NCI-H2171 treated with DMSO at 0.1 percent for 48 hours (cell line): ENCODE measurements around the gene CFAP57.

Experiments
- DNase-seq: peaks from one replicate; lab custom pipeline; 2025; lab: John Stamatoyannopoulos, UW

CFAP57 gene

GRCh38 chr1:43227143-43227764 lies 55.1 kb downstream of the CFAP57 start:
- peak; percentile 77 for DNase-seq

DNA sequence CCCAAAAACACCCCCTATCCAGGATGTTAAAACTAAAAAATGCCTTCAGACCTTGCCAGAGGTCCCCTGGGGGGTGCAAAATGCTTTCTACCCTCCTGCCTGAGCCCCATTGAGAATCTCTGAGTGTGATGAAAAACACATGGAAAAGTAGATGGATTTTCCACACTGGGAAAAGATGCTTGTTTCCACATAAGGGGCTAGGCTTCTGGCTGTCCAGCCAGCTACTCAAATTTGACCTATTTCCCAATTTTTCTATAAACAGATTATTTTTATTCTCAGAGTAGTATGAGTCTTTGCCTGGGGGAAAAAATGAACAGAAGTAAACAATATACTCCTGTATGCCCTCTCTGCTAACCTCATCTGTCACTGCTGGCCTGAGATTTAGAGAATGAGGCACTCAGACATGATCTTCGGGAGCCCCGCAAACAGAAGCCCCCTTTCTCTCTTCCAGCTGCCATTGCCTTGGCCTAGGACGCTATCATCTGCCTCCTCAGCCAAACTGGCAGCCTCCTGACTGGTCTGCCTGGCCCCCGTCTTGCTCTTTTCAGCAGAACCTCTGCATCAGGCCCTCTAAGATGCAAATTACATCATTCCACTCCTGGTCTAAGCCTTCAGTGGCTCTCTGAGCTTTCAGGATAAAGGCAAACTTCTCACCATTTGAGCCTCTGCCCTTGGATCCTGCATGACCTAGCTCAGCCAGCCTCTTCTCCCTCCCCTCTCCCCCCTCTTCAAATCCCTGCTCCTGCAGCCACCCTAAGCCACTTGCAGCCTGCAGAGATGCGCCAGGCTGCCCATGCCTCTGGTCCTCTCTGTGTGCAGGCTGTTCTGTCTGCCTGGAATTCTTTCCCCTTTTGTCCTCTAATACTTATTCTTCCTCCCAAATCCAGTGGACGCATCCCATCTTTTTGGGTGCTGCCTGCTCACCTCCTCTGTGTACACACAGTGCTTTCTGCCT lies 58.0 kb downstream of the CFAP57 start:
- DNase-seq = no peak

GRCh38 chr1:43232074-43232473 lies 59.9 kb downstream of the CFAP57 start:
- no peak for DNase-seq

DNA sequence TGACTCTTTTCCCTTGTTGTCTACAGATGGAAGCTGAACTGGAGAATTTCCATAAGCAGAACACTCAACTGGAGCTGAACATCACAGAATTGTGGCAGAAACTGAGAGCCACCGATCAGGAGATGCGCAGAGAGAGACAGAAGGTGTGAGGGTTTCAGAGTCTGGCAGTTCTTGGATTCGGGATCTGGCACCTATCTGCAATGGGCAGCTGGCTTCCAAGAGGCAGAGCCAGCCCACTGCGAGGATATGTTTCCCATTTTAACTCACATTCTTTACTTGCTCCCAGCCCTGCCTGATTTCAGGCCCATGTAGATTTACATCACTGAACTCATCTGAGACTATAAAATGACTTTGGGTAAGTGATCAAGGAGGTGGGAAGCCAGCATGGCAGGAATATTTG lies 60.4 kb downstream of the CFAP57 start:
- no peak for DNase-seq

DNA sequence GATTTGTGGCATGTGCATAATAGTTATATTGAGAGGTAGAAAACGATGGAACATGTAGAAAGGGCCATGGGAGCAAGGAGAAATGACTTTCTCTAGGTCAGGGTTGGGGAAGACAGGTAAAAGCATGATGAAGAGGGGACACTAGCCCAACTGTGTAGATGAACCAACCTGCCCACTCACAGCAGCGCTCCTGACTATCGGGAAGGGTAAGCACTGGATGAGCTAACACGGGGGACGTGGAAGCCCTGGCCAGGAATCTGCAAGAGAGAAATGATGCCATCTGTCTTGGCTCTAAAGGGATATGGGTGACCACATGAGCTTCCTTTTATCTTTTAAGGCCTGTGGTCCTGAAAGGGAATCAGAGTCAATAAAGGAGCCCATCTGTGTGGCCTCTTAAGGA lies 61.5 kb downstream of the CFAP57 start:
- no peak for DNase-seq

DNA sequence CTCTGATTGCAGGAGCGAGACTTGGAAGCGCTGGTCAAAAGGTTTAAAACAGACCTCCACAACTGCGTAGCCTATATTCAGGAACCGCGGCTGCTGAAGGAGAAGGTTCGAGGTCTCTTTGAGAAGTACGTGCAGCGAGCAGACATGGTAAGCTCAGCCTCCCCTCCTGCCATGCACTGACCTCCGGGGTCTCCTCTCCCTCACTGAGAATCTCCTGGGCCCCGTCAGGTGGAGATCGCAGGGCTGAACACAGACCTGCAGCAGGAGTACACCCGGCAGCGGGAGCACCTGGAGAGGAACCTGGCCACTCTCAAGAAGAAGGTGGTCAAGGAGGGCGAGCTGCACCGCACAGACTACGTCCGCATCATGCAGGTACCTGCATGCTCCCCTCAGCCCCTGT lies 62.1 kb downstream of the CFAP57 start:
- DNase-seq = no peak

DNA sequence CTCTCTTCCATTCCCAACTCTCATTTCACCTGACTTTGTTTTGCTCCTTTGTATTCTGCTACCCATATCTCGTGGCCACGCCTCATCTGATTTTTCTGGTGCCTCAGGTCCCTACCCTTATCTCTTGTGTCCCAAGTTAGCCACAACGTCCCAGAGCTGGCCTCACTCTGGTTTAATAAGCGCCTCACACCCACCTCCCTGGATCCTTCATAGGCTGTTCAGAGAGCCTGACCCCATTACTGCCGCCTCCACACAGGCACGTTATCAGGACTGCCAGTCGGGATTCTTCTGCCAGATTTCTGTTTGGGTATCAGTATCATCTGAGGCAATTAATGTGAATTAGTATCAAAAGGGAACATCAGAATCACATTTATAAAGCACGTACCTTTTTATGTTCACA lies 62.9 kb downstream of the CFAP57 start:
- no peak for DNase-seq

DNA sequence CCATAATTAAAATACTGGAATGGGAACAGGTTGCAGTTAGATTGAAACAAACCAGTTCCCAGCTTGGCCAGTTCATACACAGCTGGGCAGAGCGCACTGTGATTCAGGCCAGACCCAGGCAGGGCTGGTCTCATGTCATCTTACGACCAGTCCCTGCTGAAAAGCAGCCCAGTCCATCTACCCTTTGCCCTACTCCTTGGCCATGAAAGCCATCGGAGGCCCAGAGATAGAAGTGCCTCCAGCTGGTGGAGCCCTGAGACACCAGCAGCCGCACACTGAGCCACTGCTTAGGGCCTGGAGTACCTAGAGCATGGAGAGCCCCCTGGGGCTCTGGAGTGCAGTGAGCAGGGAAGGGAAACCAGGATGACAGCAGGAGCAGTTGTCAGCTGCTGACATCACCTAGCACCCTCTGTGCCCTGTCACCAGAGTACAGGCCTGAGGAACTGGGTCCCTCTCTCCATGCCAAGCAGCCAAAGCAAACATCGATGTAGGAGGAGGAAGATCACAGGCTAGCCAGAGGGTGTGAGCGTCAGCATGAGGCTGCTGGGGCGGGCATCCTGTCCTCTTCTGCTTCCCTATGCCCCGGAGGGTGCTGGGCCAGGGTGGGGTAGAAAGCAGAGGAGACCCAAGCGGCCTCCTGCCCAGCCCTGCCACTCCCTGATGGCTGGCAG lies 63.5 kb downstream of the CFAP57 start:
- DNase-seq = no peak

DNA sequence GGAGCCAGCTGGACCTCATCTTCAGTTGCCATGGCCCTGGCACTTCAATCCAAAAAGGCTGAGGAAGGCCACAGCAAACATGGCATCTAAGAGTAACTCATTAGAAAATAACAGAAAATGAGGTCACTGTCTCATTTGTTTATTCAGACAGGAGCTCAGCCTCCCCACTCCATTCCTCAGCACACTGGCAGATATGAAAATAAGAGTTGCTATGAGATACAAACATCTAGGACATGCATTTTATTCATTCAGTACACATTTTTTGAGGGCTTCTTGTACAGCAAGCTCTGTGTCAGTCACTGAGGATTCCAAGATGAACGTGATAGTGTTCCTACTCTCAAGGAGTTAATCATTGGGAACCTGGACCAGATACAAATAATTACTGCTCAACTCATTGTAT lies 65.0 kb downstream of the CFAP57 start:
- DNase-seq = no peak

GRCh38 chr1:43238085-43238484 lies 66.0 kb downstream of the CFAP57 start:
- peak; percentile 12 for DNase-seq

DNA sequence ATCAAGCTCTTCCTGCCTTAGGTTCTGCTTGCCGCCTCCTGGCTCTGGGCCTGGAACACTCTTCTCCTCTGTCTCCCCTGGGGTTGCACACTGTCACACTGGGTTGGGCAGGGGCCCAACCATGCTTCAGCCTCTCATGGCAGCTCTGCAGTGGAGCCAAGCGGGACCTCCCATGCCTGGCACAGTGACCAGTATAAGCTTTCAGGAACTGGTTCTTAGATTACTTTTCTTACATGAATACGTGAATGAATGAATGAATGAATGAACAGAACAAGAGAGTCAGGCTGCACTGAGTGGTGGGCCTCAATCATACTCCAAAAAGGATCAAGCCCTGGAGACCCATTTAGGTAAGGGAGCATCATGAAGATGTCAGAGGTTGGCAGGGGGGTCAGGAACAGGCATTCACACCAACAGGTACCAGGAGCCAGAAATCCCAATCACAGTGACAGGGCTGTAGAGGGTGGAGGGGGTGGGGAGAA lies 66.9 kb downstream of the CFAP57 start:
- DNase-seq = no peak

GRCh38 chr1:43239484-43239883 lies 67.4 kb downstream of the CFAP57 start:
- DNase-seq = no peak

DNA sequence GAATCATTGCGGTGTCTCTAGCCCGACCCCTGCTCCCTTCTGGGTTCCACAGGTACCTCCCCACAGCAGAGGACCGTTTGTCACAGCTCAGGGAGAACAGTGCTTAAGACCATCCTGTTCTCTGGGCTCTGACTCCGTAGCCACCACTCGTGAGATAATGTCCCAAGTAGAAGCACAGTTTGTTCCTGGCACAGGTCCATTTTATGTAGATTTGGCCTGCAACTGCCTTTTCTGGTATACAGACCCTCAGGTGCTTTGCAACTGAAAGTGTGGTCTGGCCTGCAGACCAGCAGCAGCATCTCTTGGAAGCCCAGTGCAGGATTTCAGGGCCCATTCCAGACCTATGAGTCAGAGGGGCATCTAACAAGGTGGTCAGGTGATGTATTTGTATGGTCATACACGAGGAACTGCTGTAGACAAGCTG lies 69.3 kb downstream of the CFAP57 start:
- DNase-seq = no peak

DNA sequence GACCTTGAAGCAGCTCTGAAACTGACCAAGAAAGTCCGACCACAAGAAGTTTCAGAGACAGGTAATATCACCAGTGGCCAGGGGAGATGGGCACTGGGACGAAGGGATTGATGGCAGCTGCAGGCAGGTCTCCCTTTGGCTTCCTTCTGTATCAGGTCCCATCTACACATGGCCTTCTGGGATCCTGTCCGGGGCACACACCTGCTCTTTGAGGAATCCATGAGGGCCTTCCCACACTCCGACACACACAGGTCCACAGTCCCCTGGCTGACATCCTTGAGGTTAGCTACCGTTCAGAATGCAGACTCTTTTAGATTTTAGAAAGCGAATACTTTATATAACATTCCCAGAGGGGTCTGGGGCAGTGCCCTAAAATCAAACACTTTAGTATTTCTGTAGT lies 71.2 kb downstream of the CFAP57 start:
- no peak for DNase-seq

DNA sequence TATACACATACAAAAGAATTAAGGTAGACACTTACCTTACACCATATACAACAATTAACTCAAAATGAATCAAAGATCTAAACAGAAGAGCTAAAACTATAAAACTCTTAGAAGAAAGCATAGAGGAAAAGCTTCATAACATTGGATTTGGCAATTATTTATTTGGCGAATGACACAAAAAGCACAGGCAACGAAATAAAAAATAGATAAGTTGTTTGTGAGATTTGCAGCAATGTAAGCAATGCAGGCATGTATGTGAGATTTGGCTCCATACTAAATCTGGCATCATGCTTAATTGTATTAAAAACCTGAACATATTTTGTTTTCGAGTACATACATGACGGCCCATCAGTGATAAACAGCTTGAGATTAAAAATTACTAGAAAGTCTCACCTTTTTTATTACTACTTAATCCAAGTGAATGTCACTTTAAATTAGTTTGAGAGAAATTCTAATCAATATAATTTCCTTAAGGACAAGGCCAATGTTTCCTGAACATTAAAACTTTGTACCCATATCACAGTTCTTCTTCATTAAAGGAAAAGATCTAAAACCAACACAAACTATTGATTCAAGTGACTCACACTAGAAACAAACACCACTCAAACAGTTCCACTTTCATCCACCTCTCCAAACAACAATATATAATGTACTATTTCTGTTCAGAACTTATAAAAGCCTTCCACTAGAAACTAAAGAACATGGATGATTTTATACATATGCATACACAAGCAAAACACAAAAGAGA lies 74.5 kb downstream of the CFAP57 start:
- DNase-seq = no peak

GRCh38 chr1:43247256-43247921 lies 75.3 kb downstream of the CFAP57 start:
- no peak for DNase-seq

DNA sequence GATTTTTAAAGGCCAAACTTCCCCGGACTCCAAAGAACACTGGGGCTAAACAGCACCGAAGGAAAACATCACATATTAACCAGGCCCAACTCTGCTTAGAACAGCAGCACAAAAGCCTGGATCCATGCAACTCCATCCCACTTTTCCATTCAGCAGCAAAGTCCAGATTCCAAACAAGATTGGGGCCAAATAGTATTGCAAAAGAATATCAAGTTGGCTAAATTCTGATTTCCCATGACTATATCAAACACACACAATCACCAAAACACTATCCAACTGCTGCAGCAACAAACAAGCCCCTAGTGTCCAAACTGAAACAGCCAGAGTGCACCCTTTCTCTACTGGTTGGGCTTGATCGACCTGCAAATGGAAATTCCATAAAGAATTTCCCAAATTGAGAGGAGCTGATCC lies 78.2 kb downstream of the CFAP57 start:
- no peak for DNase-seq

- no peak for DNase-seq
Measured at GRCh38 chr1:43251024-43251423, 78.9 kb downstream of the CFAP57 start.

GRCh38 chr1:43252225-43252624 lies 80.1 kb downstream of the CFAP57 start:
- no peak for DNase-seq

- no peak for DNase-seq
Measured at GRCh38 chr1:43253173-43253572, 81.0 kb downstream of the CFAP57 start.

GRCh38 chr1:43253876-43254275 lies 81.7 kb downstream of the CFAP57 start:
- no peak for DNase-seq
